ENCODE results near the gene BARX2.
"Not testable (repeated sequence)": the region's sequence is repeated elsewhere in the genome, so short reads cannot be mapped to it uniquely, and the experiment has no call there.

The BARX2 gene

DNA sequence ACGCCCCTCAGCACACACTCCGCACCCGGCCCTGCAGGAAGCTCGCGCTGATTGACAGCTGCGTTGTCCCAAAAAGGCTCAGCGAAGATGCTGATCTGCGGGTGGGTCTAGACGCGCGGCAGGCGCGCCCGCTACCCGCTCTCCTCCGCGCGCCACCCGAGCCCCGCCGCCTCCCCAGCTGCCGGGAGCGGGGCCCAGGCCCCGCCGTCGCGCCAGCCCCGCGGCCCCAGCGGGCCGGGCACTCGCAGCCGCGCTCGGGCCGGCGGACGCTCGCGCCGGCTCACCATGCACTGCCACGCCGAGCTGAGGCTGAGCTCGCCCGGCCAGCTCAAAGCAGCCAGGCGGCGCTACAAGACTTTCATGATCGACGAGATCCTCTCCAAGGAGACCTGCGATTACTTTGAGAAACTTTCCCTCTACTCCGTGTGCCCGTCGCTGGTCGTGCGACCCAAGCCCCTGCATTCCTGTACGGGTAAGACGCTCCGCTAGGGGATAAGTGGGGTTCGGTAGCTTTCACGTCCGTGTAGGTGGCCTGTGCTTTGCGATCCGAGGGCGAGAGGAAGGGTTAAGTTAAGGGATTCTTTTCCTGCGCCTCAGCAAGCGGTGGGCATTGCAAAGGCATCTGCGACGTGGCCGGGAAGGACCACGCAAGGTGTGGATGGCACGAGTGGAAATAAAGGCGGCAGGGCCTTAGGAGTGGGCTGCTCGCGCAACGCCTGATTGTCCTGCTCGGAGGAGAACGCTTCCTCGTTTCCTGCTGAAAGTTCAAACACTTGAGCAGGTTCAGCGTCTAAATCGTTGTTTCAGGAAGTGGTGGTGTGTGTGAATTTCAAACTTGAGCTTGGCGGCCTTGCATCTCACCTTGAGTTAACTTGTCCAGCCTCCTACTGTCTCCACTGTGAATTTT lies at the start of gene BARX2:
Gene BARX2, plus strand, starts transcription at position 98 of the 907 bp plus-strand sequence. Its CDS starts 188 bp downstream, at position 286.
- DNase-seq (ENCODE audit: low read depth): no peak

- DNase-seq (ENCODE audit: low read depth): no peak
These were observed 48.7 kb upstream of the BARX2 start for GRCh38 chr11:129326921-129327320.

DNA sequence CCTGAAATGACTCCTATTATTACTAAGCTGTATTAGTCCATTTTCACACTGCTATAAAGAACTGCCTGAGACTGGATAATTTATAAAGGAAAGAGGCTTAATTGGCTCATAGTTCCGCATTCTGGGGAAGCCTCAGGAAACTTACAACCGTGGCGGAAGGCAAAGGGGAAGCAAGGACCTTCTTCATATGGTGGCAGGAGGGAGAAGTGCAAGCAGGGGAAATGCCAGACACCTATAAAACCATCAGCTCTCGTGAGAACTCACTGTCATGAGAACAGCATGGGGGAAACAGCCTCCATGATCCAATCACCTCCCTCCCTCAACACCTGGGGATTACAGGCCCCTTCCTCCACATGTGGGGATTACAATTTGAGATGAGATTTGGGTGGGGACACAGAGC lies 47.9 kb upstream of the BARX2 start:
- not testable (repeated sequence) for DNase-seq (ENCODE audit: low read depth)

DNA sequence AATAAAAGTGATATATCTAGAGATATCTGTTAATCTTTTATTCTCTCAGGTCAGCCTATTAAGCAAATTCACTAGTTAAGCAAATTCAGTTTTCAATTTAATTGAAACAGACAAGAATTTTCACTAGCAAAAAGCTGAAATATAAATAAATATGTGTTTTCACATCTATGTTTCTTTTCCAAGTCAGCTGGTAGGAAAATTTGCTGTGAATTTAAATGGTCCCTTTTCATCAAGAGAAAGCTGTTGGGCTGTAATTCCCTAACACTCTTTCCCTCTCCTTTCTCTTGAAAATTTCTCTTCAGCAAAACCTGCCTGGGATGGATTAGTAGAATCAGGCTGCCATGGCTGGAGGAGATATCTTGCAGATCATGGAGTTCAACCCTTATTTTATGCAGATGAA lies 46.9 kb upstream of the BARX2 start:
- DNase-seq (ENCODE audit: low read depth): no peak

DNA sequence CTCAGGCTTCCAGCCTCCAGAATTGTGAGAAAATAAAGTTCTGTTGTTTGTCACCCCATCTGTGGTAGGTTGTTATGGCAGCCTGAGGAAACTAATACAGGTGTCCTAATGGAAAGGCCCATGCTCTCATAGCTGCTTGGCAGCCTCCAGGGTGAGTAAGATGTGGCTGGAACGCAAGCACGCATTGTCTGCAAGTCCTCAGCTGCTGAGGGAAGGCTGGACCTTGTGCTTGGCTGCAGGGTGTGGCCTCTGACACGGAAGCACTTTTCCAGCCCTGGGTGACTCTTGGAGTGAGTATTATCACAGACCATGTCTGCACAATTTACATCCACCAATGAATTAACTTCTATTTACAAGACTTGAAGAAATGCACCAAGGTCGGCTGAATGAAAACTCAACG lies 44.4 kb upstream of the BARX2 start:
- no peak for DNase-seq (ENCODE audit: low read depth)

DNA sequence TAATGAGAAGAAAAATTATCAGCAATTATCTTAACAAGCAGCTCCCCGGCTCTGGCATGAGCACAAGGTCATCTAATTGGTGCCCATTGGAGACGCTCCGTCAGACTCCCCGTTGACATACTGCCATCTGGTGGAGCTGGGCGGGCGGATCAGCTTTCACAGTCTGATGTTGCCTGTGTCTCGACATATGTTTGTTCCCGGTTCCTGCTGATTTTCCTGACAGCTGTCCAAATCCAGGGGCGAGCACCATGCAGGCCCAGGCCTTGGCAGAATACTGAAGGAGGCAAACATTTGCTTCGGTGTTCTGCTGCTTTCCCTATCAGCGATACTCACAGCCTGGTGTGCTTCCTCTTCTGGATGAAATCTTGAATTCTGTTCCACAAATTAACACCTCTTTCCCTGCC lies 43.8 kb upstream of the BARX2 start:
- DNase-seq (ENCODE audit: low read depth): peak; percentile 63

DNA sequence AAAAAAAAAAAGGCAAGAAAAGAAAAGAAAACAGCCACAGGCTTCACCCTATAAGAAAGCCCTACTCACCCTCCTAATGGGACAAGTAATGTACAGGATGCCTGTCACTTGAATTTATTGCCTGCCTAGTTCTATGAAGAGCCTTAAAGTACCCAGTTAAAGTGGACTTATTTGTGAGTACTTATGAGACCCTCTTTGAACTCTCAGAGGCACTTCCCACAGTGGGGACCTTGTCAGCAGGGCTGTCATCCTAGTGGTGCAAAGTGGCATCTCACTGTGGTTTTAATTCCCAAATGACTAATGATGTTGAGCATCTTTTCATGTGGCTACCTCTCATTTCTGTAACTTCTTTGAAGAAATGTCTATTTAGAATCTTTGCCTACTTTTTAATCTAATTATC lies 41.8 kb upstream of the BARX2 start:
- DNase-seq (ENCODE audit: low read depth): no peak

DNA sequence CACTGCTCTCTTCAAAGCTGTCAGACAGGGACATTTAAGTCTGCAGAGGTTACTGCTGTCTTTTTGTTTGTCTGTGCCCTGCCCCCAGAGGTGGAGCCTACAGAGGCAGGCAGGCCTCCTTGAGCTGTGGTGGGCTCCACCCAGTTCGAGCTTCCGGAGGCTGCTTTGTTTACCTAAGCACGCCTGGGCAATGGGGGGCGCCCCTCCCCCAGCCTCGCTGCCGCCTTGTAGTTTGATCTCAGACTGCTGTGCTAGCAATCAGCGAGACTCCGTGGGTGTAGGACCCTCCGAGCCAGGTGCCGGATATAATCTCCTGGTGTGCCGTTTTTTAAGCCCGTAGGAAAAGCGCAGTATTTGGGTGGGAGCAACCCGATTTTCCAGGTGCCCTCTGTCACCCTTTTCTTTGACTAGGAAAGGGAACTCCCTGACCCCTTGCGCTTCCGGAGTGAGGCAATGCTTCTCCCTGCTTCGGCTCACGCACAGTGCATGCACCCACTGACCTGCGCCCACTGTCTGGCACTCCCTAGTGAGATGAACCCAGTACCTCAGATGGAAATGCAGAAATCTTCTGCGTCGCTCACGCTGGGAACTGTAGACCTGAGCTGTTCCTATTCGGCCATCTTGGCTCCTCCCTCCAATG lies 31.2 kb upstream of the BARX2 start:
- not testable (repeated sequence) for DNase-seq (ENCODE audit: low read depth)

- DNase-seq (ENCODE audit: low read depth): no peak
These were observed 28.7 kb upstream of the BARX2 start for GRCh38 chr11:129346916-129347315.

GRCh38 chr11:129348813-129349212 lies 26.8 kb upstream of the BARX2 start:
- DNase-seq (ENCODE audit: low read depth): no peak

DNA sequence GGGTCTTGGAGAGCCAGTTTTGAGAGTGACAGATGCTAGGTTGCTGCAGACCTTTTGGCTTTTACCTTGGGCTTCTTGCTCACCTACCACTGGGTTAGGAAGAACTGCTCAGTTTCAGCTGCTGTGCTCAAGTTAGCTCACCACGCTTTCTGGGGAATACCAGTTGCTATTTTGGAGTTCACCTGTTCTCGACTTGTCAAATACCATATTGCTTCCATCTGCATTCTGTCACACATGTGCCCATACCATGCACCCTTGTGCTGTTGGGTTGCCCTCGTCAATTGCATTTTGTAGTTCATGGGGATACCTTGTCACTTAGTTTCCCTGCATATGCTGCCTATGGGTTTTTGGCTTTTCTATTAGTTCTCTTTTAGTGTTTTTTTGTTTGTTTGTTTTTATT lies 23.0 kb upstream of the BARX2 start:
- DNase-seq (ENCODE audit: low read depth): no peak

DNA sequence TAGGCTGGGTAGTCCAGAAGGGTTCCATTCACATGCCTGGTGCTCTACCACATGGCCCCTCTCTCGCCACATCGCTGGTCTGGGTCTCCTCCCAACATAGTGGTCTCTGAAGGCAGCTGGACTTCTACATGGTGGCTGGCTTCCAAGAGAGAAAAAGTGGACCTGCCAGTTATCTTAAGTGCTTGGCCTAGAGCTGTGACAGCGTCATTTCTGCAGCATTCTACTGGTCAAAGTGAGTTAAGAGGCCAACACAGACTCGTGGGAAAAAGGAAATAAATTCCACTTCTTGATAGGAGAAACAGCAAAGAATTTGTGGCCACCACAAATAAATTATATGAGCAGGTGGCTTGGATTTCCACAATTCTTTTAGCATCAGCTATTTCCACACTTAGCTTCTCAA lies 21.0 kb upstream of the BARX2 start:
- no peak for DNase-seq (ENCODE audit: low read depth)

DNA sequence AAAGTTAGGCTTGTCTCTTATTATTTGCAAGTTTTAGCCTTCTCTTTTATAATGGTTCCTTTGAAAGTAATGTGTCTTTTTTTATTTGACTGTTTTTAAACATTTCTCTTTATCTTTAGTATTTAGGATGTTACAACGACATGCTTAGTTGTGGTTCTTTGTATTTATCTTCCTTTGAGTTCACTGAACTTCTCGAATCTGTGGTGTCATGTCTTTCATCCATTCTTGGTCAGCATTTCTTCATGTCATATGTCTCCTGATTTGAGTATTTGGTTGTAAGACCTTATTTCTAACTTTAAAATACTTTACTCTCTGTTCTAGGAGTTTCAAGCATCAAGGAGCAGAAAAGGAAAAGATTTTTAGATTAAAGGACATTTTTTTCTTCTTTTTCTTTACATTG lies 15.9 kb upstream of the BARX2 start:
- DNase-seq (ENCODE audit: low read depth): no peak

- DNase-seq (ENCODE audit: low read depth): peak; percentile 75
These were observed 11.4 kb upstream of the BARX2 start for GRCh38 chr11:129364143-129364654.

DNA sequence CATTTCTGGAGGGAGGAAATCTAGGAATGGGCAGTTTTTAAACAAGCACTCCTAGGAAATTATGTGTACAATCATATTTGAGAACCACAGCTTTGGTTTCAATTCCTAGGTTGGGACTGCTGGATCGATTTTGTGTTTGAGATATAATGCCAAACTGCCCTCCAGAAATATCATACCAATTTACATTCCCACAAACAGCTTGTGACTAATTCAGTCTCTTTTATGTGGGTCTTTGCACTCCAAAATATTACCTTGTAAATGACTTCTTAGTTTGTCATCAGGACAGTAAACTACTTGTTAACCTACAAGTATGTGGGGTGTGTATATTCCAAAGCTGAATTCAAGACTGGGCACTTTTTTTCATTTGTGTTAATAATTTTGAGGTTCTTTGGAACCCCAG lies 9.8 kb upstream of the BARX2 start:
- DNase-seq (ENCODE audit: low read depth): no peak

DNA sequence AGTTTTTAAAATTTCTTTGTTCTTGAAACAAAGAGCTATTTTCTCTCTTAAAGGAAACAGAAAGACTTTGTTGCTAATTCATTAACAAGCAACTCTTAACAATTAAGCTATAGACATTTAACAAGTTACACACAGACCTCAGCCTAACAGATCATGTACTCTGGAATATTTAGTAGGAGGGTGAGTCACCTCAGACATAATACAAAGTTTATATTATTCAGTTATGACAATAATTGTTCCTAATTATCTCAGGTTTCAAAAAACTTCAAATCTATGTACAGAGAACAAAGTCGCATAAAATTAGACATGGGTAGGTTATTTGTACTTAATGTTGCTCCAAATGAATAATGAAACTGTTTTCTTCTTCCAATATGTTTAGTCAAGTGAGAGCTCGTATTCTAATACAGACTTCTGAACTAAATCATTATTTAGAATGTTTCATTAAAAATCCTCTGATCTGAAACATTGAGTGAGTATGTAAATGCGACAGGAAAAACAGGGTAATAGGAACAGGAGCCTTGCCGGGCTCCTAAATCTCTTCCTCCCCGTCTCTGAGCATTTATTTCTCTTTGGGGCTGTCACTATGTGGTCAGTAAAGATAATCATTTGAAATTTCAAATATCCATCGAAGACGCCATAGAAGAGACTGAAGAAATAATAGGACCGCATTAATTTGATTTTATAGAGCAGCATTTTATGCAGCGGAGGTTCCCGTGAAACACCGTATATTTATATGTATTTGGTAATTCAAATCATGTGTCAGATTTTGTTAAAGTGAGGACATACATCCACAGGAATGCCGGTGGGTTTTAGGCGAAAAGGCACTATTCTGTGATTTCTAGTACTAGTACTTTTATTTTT lies 8.7 kb upstream of the BARX2 start:
- no peak for DNase-seq (ENCODE audit: low read depth)

GRCh38 chr11:129368889-129369672 lies 6.6 kb upstream of the BARX2 start:
- DNase-seq (ENCODE audit: low read depth): no peak

- DNase-seq (ENCODE audit: low read depth): no peak
These were observed 4.9 kb upstream of the BARX2 start for GRCh38 chr11:129370715-129371114.

DNA sequence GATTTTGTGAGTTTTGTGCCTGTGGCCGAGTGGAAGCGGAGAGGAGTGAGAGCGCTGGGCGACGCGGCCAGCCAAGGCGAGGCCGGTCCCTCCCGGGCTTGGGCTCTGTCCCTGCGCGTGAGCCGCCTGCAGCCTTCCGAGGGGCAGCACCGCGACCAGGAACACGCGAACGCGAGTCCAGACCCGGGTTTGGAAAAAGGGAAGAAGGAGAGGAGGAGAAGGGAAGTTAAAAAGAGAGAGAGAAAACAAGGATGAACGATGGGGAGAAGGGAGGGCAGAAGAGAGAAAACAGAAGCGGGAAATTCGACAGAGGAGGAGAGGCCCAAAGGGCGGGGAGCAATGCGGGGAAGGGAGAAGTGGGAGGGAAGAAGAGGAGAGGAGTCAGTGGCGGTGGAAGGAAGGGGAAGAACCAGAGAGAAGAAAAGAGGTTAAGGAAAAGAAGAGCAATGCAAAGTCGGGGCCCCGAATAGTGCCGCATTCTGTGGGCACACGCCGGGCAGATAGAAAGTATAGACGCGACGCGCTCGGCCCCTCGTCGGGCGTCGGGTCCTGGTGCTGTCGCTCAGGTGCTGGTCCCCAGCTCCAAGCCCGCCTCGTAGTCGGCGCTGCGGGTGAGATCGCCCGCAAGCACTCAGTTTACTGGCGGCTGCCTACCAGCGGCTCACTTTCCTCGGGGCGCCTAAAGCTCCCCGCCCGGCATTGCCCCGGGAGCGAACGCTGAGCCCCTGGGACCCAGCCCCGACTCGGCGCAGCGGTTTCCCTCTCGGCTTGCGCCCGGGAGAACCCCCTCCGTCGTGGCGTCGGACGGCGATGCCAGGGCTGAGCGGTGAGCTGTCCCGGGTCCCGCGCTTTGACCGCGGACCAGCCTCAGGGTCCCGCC lies 2.8 kb upstream of the BARX2 start:
- no peak for DNase-seq (ENCODE audit: low read depth)

- DNase-seq (ENCODE audit: low read depth): no peak
These were observed 2.1 kb upstream of the BARX2 start for GRCh38 chr11:129373489-129373953.

Data from activated T-cell treated with anti-CD3 and anti-CD28 coated beads for 24 hours (primary cell).